DMS79 treated with DMSO at 0.1 percent for 48 hours (cell line): ENCODE results near the gene TM9SF3.
"Not testable (repeated sequence)": the region's sequence is repeated elsewhere in the genome, so short reads cannot be mapped to it uniquely, and the experiment has no call there.

Source experiments
- DNase-seq: peaks from one replicate; lab custom pipeline; 2025; lab: John Stamatoyannopoulos, UW

Gene TM9SF3

DNA sequence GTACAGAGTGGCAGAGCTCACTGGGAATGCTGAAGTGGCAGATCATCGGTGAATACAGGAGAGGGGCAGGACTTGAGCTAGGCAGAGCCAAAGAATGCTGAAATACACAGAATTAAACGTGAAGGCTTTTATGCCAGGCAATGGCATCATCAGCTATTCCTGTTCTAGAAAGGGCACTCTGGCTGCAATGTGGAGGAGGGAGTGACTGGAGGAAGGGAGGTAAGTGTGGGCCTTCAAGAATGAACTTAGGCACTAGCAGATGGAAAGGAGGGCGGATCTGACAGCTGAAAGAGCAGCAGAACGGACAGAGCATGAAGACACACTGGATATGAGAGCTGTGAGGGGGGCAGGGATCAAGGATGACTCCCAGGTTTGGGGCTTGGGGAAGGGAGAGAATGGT is 12.0 kb upstream of the TM9SF3 start:
- no peak for DNase-seq

DNA sequence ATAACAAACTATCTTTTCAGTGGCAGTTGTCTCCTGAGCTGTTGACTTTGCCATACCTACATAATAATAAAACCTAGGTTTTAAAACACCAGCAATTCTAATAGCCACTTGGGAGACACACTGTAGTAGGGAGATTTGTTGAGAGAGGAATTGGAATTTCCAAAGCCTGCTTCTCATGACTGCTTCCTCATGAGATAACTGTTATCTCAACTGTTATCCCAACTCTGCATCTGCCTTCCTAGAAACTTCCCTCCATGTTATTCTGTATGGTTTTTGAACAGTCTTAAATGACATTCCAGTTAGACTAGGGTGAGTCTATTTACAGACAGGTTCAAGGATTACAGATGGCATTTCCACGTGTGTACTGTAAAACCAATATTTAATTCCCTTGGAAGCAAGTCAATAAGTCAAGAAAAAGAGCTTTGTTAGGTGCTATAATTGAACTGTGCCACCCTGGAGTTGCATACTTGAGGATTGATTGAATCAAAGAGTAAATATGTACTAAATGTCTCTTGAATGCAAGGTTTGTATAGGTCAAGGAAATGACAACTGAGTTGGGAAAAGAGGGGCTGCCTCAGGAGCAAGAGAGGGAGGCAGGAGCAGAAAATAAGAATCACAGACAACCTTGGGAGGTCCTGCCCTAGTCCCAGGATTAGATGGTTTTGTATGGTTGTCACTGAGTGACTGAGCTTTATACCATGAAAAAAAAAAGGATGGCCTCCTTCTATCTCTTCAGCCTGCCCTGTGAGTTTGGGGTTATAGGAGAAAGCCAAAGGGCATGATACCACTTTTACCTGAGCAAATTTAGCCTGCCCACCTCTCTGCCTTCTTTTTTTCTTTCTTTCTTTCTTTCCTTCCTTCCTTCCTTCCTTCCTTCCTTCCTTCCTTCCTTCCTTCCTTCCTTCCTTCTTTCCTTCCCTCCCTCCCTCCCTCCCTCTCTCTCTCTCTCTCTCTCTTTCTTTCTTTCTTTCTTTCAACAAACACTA is 9.9 kb upstream of the TM9SF3 start:
- DNase-seq, result no peak

DNA sequence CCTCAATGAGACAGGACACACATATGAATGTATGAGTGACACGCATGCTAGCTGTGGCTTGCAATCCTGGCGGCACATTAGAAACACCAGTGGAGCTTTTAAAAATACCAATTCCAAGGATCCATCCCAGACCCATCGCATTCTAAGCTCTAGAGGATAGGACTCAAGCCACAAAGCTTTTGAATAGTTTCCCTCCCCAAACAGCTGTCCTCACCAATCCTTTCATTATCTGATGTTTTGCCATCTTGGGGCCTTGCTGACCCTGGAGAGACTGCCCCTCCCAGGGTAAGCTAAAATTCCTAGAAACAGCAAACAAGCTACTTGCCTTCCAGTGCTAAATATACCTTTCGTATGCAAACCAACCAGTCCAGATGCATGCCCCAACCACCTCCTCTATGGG is 8.9 kb upstream of the TM9SF3 start:
- DNase-seq, result no peak

DNA sequence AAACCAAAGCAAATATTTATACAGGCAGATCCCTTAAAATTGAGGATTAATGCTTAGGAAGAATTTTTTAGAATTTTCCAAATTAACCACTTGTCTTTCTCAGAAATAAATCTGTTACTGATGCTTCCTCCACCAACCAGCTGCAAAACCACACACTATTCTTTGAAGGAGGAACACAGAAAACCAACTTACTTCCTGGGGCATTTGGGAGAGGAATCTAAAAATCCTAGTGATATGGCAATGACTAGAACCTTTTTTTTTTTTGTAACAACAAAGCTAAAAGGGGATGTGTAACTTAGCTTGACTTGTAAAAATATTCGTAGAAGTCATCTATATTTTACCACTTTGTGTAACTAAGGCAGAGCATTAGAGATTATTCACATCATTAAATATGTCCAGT is 5.1 kb upstream of the TM9SF3 start:
- DNase-seq, result no peak

DNA sequence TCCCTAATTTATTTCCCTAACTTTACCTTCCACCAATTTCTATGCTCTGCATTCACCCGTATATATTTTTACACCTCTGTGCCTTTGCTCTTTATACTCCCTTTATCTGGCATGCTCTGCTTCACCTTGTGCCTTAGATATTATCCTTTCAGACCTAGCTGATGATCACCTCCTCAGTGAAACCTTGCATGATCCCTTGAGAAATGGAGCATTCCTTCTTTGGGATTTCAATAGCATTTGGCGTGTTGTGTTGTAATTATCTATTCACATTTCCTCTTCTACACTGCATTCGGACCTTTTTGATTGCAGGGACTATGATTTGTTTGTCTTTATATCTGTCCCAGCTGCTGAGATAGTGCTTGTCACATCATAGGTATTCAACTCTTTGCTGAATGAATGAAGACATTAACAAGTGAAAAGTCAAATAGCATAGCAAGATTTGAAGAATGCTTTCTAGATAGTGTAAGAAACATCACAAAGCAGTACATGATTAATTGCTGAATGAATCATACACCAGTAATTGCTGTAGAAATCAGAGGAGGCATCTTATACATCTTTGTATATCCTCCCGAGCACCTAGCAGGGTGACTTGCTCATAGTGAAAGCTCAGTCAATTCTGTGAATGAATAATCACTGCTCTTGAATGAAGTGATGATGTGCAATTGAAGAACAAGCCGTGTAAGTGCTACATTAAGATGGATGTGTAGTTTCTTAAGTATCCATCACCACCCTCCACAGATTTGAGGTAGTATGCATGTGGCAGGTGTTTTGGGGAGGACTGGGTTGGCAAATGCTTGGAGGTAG is 2.0 kb upstream of the TM9SF3 start:
- DNase-seq, result no peak

DNA sequence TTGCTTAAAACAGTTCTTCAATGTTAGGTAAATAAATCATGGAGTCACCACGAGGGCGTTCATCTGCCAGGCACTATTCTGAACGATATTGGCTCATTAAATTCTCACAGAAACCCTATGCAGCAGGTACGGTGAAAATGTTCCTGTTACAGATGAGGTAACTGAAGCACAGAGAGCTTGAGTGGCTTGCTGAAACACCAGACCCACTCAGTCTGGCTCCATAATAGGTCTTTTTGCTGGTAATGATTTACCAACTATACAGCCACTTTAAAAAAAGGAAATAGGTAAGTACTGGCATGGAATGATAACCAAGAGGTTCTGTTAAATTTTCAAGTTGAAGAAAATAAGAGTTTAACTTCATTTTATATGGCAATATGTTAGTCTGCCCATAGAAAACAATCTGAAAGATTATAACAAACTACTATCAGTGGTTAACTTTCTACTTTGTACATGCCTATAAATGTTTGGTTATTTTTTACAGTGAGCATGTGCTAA is 1.3 kb upstream of the TM9SF3 start:
- DNase-seq, result peak; percentile 26

DNA sequence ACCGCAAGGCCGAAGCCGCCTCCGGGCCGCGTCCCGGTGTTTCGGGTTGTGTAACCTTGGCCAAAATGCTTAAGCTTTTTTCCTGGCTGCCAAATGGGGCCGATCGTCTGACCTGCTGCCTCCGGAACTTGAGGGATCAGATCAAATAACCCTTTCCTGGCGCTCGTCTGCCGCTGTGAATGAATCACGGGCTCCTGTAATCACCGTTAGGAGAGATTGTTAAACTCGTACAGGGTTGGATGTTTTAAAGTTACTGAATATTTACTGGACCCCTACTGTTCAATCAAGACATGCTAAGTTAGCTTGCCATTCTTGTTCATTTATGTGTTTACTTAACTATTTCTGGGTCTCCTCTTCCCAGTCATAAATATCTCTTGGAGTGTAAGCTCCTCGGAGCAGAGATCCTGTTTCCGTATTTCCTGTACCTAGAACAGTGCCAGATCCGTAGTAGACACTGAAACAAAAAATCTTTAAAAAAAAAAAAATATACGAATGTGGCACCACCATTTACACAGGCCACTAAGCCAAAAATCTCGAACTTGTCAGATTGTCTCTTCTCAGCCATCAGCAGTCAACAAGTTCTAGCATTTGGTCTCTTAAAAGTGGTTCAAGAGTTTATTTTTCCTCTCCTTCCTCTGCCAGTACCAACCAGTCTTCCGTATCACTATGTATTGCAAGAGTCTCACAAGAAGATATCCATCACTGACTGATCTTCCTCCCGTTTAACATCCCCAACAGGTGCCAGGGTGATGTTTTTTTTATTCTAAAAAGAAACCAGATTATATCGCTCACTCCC is 650 bp upstream of the TM9SF3 start:
- peak; percentile 35 for DNase-seq

DNA sequence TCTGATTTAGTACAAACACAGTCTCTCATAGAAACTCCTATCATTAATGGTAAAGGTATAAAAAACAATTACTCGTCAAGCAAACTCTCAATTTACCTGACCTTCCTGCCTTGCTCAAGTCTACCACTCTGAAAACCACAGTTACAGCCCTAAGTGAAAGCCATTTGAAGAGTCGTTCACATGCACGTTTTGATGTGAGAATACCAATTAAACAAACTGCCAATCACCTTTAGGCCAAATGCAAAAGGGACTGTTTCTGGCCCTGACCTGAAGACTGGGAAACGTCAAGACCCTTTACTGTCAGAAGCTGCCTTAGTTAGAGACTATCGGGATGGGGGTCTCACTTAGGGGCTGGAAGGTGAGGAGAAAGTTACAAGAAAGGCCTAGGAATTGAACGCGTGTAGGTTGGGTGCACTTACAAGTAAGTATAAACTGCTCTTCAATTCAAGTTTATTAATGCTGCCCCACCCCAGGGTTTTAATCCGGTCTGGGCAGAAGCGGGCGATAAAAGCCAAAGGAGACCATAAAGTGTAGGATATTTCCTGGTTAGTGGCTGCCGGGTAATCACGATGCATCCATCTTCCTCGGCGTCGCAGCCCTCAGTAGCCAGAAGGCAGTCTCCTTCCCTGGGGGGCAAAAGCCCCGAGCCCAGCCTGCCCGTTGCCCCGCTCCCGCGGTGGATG is 935 bp downstream of the TM9SF3 start:
- DNase-seq, result peak; percentile 5

DNA sequence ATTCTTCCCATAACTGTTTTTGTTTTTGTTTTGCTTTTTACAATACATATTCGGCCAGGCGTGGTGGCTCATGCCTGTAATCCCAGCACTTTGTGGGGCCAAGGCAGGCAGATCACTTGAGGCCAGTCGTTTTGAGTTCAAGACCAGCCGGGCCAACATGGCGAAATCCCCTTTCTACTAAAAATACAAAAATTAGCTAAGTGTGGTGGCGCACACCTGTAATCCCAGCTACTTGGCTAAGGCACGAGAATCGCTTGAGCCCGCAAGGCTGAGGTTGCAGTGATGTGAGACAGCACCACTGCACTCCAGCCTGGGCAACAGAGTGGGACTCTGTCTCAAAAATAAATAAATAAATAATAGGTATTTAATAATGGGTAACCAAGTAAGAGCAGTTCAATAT is 2.3 kb downstream of the TM9SF3 start:
- no peak for DNase-seq

DNA sequence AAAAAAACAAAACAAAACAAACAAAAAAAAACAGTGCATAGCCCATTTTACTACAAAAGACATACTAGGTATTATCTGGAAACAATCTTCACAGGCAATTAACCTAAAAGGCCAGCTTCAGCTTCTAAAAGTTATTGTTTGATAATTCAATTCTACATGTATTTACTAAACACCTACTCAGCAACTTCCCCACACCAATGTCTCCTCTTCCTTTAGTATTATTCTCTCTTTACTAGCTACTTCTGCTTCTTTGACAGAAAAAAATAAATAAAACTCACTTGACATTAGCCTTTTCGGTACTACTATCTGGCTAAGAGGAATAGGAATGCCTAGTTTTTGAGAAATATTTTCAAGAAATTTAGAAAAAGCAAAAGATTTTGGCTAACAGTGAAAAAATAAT is 2.8 kb downstream of the TM9SF3 start:
- DNase-seq, result no peak

DNA sequence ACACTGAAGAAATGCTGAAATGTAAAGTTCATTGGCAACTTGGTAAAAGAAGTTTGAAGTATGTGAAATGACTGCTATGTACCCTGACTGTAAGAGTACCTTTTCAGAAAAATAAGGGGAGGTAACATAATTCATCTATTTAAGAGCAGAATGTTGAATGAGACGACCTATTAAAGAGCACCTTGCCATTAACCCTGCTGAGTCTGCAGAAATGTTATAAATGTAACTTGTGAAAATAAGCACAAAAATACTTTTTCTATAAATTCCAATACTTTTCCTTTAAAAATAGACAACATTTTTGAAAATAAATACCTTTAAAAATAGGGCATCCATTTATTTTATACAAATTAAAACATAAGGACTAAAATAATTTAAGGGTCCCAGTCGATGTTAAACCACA is 7.7 kb downstream of the TM9SF3 start:
- no peak for DNase-seq

DNA sequence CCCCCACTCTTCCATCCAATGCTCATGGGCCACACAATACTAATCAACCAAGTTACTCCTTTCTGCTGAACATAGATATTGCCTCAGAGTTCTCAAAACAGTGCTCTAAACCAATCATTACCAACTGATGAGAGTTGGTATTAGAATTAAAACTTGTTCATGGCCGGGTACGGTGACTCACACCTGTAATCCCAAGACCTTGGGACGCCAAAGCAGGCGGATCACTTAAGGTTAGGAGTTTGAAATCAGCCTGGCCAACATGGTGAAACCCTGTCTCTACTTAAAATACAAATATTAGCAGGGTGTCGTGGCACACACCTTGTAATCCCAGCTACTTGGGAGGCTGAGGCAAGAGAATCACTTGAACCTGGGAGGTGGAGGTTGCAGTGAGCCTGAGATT is 8.2 kb downstream of the TM9SF3 start:
- DNase-seq, result no peak

DNA sequence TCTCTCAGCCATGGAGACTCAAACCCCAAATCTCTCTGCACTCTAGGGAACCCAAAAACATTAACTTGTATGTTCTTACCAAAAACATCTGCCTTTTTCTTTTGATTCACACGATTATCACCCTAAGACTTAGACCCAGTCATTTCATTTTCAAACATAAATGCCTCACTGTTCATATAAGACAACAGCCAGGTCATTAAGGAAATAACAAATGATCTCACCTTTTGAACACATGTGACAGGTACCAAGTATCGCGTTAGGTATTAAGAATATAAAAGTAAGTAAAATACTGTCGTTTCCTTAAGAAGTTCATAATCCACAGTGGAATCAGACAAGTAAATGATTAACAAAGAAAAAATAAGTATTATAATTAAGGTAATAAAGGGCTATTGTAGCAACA is 8.8 kb downstream of the TM9SF3 start:
- no peak for DNase-seq

DNA sequence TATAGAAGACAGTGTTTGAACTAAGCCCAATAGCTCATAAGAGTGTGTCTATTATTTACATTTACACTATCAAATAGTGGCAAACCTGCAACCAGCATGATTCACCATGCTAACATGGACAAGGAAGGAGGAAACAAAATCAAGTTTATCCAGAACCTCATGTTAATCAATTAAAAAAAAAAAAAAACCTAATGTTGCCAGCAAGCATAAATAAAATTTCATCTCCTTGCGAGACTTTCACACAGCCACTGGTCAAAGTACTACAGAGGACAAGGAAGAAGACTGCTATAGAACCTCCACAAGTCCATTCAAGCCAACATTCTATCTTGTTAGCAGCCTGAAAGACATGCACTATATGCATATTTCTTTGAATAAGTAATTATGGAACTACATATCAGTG is 9.7 kb downstream of the TM9SF3 start:
- no peak for DNase-seq

DNA sequence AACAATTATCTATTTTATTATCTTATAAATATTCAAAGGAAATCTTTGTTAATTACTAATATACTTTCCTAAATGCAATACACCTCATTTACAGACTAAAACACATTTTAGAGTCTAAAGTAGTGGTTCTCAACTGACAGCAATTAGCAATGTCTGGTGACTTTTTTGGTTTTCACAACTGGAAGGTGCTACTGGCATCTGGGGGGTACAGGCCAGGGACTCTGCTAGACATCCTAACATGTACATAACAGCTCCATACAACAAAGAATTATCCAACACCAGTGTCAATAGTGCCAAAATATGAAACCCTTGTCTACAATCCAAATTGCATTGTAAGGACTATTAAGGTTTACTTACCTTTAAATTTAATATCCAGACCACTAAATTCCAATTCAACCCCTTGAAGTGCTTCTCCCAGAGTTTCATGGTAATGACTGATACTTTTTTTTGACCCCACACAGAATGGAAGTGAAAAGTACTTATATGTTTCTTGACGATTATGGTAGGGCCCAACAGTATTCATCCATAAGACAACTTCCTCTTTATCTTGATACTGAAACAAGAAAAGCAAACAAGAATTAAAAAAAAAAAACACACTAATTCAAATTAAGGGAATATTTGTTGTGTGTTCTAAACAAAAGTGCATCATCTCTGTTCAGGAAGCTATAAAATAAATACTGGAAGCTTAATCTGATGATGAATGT is 10.4 kb downstream of the TM9SF3 start:
- DNase-seq, result no peak

DNA sequence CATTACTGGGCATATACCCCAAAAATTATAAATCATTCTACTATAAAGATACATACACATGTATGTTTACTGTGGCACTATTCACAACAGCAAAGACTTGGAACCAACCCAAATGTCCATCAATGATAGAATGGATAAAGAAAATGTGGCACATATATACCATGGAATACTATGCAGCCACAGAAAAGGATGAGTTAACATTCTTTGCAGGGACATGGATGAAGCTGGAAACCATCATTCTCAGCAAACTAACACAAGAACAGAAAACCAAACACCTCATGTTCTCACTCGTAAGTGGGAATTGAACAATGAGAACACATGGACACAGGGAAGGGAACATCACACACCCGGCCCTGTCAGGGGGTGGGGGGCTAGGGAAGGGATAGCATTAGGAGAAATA is 12.2 kb downstream of the TM9SF3 start:
- not testable (repeated sequence) for DNase-seq

DNA sequence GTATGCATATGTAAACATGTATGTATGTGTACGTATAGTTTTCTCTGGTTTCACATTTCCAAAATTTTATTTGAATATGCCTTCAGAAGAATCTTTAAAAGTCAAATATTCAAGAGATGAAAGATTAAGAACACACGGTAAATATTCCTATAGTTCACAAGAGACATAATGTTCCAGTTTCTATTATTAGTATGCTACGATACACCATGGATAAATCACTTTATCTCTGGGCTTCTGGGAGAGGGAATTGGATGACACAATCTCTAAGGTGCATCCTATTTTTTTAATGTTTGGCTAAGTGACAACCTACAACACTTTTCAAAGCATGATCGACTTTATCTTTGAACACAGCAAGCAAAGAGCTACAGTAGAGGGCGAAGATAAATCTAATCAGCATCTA is 13.8 kb downstream of the TM9SF3 start:
- DNase-seq, result no peak

DNA sequence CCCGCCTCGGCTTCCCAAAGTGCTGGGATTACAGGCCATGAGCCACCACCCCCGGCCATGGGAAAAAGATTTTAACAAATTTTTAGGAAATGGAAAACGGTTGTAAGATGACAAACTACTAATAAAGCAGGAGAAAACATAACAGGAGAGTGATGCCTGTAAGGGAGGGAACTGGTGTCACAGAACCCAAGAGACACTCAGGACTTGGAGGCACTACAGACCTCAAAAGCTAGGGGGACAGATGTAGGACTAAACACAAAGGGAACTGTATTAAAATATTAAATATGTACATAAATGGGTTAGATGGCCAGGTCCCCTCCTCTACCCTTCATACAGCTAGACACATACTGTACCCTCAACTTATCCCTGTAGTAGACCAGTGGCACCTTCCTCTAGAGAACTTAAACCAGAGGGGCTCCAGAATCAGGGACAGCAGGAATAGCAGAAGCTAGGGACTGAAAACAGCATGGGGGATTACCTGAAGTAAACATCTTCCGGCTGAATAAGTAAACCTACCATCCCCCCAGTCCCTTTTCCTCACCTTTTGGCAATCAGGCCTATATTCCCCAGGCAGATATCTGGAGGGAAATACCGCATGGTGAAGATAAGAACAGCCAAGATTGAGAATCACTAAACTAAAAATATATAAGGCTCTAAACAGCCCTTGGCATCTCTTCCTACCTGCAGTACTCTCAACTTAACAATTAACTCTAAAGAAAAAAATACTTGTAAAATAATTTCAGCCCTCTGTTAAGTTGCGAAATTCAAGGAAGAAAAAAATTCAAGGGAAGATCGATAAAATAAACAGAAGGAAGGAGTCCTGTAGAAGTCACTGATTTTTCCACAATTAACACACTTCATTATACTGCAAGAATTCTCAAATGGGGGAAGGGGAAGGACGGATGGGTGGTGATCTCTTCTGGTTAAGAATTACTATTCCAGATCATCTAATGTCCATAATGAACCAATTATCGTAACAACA is 15.5 kb downstream of the TM9SF3 start:
- no peak for DNase-seq

DNA sequence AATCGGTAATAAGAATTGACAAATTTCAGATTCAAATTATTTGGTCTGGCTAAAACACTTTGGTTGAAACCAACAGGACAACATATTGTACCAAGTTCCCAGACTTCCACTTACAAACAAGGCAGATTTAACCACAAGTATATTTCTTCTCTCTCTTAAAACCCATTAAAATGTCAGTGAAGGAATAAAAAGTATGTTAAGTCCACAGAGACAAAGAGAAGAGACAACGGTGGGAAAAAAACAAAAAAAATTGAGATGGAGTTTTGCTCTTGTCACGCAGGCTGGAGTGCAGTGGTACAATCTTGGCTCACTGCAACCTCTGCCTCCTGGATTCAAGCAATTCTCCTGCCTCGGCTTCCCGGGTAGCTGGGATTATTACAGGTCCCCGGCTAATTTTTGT is 16.3 kb downstream of the TM9SF3 start:
- DNase-seq, result no peak

DNA sequence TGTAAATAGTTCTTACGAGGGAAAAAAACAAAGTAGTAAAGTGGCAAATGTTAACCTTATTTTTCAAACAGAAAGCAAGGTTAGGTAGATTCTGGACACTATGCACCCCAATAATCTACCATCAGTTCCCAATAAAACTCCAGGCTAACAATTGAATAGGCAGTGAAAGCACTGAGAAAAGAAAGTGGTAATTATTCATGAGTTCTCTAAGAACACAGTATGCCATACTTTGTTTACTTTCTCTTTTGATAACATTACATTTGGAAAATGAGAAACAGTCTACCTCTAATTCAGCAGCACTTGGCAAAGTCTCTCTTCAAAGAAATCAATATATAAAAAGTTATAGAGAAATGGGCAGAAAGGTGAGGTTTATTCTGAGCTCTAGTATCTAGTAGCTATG is 18.4 kb downstream of the TM9SF3 start:
- DNase-seq, result no peak
